ENCODE measurements around the gene FASN.

Gene FASN

GRCh38 chr17:82124101-82124500 lies 26.1 kb upstream of the FASN start:
- peaks cover 38% of the 10 kb centered on the region for H3K4me1 Mint-ChIP-seq (ENCODE audit: low read depth)
- H3K36me3 Mint-ChIP-seq (ENCODE audit: low read depth): peaks cover 5% of the 10 kb centered on the region

GRCh38 chr17:82121660-82122629 lies 23.9 kb upstream of the FASN start:
- H3K27me3 Mint-ChIP-seq (ENCODE audit: low read depth): no peaks in the 10 kb centered on the region
- peaks cover 30% of the 10 kb centered on the region for H3K4me1 Mint-ChIP-seq (ENCODE audit: low read depth)
- peaks cover 5% of the 10 kb centered on the region for H3K36me3 Mint-ChIP-seq (ENCODE audit: low read depth)
- H3K4me3 Mint-ChIP-seq: no peak overlapping the region
- peak overlapping the region; percentile 10 for H3K27ac Mint-ChIP-seq
- H3K9me3 Mint-ChIP-seq: no peaks in the 10 kb centered on the region

More at GRCh38 chr17:82124101-82124500, 26.1 kb upstream of the FASN start:
- Mint-ChIP-seq H3K27ac (peak overlapping the region; percentile 15), H3K27me3 (ENCODE audit: low read depth) (no peaks in the 10 kb centered on the region), H3K9me3 (no peaks in the 10 kb centered on the region), H3K4me3 (no peak overlapping the region)

- Mint-ChIP-seq H3K36me3 (ENCODE audit: low read depth) (peaks cover 5% of the 10 kb centered on the region), H3K27me3 (ENCODE audit: low read depth) (no peaks in the 10 kb centered on the region), H3K27ac (no peak overlapping the region), H3K4me1 (ENCODE audit: low read depth) (peaks cover 24% of the 10 kb centered on the region), H3K9me3 (no peaks in the 10 kb centered on the region), H3K4me3 (no peak overlapping the region)
Measured at GRCh38 chr17:82121246-82121645, 23.2 kb upstream of the FASN start.

GRCh38 chr17:82120148-82120547 lies 22.1 kb upstream of the FASN start:
- peaks cover 5% of the 10 kb centered on the region for H3K36me3 Mint-ChIP-seq (ENCODE audit: low read depth)
- H3K4me1 Mint-ChIP-seq (ENCODE audit: low read depth): peaks cover 17% of the 10 kb centered on the region
- H3K9me3 Mint-ChIP-seq: no peaks in the 10 kb centered on the region
- peak overlapping the region; percentile 57 for H3K27ac Mint-ChIP-seq
- no peak overlapping the region for H3K4me3 Mint-ChIP-seq
- H3K27me3 Mint-ChIP-seq (ENCODE audit: low read depth): no peaks in the 10 kb centered on the region

GRCh38 chr17:82118815-82119380 lies 20.9 kb upstream of the FASN start:
- peaks cover 13% of the 10 kb centered on the region for H3K4me1 Mint-ChIP-seq (ENCODE audit: low read depth)
- H3K9me3 Mint-ChIP-seq: no peaks in the 10 kb centered on the region
- H3K27ac Mint-ChIP-seq: no peak overlapping the region
- H3K27me3 Mint-ChIP-seq (ENCODE audit: low read depth): no peaks in the 10 kb centered on the region
- peaks cover 2% of the 10 kb centered on the region for H3K36me3 Mint-ChIP-seq (ENCODE audit: low read depth)
- no peak overlapping the region for H3K4me3 Mint-ChIP-seq

- H3K4me3 Mint-ChIP-seq: no peak overlapping the region
- H3K4me1 Mint-ChIP-seq (ENCODE audit: low read depth): peaks cover 13% of the 10 kb centered on the region
- H3K9me3 Mint-ChIP-seq: no peaks in the 10 kb centered on the region
- no peak overlapping the region for H3K27ac Mint-ChIP-seq
- H3K36me3 Mint-ChIP-seq (ENCODE audit: low read depth): peaks cover under 1% of the 10 kb centered on the region
- H3K27me3 Mint-ChIP-seq (ENCODE audit: low read depth): no peaks in the 10 kb centered on the region
Measured at GRCh38 chr17:82118168-82118814, 20.3 kb upstream of the FASN start.

GRCh38 chr17:82117139-82118090 lies 19.4 kb upstream of the FASN start:
- no peak overlapping the region for H3K27ac Mint-ChIP-seq
- H3K36me3 Mint-ChIP-seq (ENCODE audit: low read depth): no peaks in the 10 kb centered on the region
- no peaks in the 10 kb centered on the region for H3K27me3 Mint-ChIP-seq (ENCODE audit: low read depth)
- H3K4me3 Mint-ChIP-seq: no peak overlapping the region
- peaks cover 9% of the 10 kb centered on the region for H3K4me1 Mint-ChIP-seq (ENCODE audit: low read depth)
- H3K9me3 Mint-ChIP-seq: no peaks in the 10 kb centered on the region

GRCh38 chr17:82116246-82116645 lies 18.2 kb upstream of the FASN start:
- Mint-ChIP-seq H3K36me3 (ENCODE audit: low read depth) (no peaks in the 10 kb centered on the region), H3K9me3 (no peaks in the 10 kb centered on the region), H3K4me3 (no peak overlapping the region), H3K4me1 (ENCODE audit: low read depth) (peaks cover 7% of the 10 kb centered on the region), H3K27ac (no peak overlapping the region), H3K27me3 (ENCODE audit: low read depth) (no peaks in the 10 kb centered on the region)

- Mint-ChIP-seq H3K27ac (no peak overlapping the region), H3K27me3 (ENCODE audit: low read depth) (no peaks in the 10 kb centered on the region), H3K36me3 (ENCODE audit: low read depth) (no peaks in the 10 kb centered on the region), H3K9me3 (no peaks in the 10 kb centered on the region), H3K4me1 (ENCODE audit: low read depth) (peaks cover 4% of the 10 kb centered on the region), H3K4me3 (no peak overlapping the region)
Measured at GRCh38 chr17:82114872-82115271, 16.8 kb upstream of the FASN start.

- H3K36me3 Mint-ChIP-seq (ENCODE audit: low read depth): no peaks in the 10 kb centered on the region
- no peaks in the 10 kb centered on the region for H3K9me3 Mint-ChIP-seq
- no peak overlapping the region for H3K27ac Mint-ChIP-seq
- H3K4me1 Mint-ChIP-seq (ENCODE audit: low read depth): peaks cover 2% of the 10 kb centered on the region
- no peaks in the 10 kb centered on the region for H3K27me3 Mint-ChIP-seq (ENCODE audit: low read depth)
- H3K4me3 Mint-ChIP-seq: no peak overlapping the region
Measured at GRCh38 chr17:82114447-82114846, 16.4 kb upstream of the FASN start.

GRCh38 chr17:82113941-82114340 lies 15.9 kb upstream of the FASN start:
- H3K4me3 Mint-ChIP-seq: no peak overlapping the region
- no peaks in the 10 kb centered on the region for H3K27me3 Mint-ChIP-seq (ENCODE audit: low read depth)
- no peaks in the 10 kb centered on the region for H3K36me3 Mint-ChIP-seq (ENCODE audit: low read depth)
- H3K27ac Mint-ChIP-seq: no peak overlapping the region
- peaks cover under 1% of the 10 kb centered on the region for H3K4me1 Mint-ChIP-seq (ENCODE audit: low read depth)
- no peaks in the 10 kb centered on the region for H3K9me3 Mint-ChIP-seq

GRCh38 chr17:82113422-82113821 lies 15.4 kb upstream of the FASN start:
- Mint-ChIP-seq H3K36me3 (ENCODE audit: low read depth) (no peaks in the 10 kb centered on the region), H3K27me3 (ENCODE audit: low read depth) (no peaks in the 10 kb centered on the region), H3K27ac (no peak overlapping the region), H3K9me3 (no peaks in the 10 kb centered on the region), H3K4me1 (ENCODE audit: low read depth) (peaks cover 5% of the 10 kb centered on the region), H3K4me3 (no peak overlapping the region)

GRCh38 chr17:82112914-82113311 lies 14.9 kb upstream of the FASN start:
- H3K27me3 Mint-ChIP-seq (ENCODE audit: low read depth): no peaks in the 10 kb centered on the region
- no peaks in the 10 kb centered on the region for H3K36me3 Mint-ChIP-seq (ENCODE audit: low read depth)
- no peak overlapping the region for H3K4me3 Mint-ChIP-seq
- H3K9me3 Mint-ChIP-seq: no peaks in the 10 kb centered on the region
- H3K4me1 Mint-ChIP-seq (ENCODE audit: low read depth): peaks cover 6% of the 10 kb centered on the region
- no peak overlapping the region for H3K27ac Mint-ChIP-seq

Measured in T-helper 1 cell treated with Interleukin-12 subunit alpha and Interleukin-12 subunit beta and Interleukin-4 antibody, amounts not matched to agents 30 μg/mL and 1 μg/mL, for 36 hours (primary cell).